Stromal cell of bone marrow (primary cell): ENCODE results near the gene IGFL1.
"Not testable (repeated sequence)": the region's sequence is repeated elsewhere in the genome, so short reads cannot be mapped to it uniquely, and the experiment has no call there.

Experiments used
- DNase-seq: peaks from one replicate; pipeline ENCODE4 v3.0.0-alpha.2; 2012; ENCODE audit warnings: low read depth

The IGFL1 gene

GRCh38 chr19:46202426-46202825 lies 27.1 kb upstream of the IGFL1 start:
- DNase-seq: no peak

DNA sequence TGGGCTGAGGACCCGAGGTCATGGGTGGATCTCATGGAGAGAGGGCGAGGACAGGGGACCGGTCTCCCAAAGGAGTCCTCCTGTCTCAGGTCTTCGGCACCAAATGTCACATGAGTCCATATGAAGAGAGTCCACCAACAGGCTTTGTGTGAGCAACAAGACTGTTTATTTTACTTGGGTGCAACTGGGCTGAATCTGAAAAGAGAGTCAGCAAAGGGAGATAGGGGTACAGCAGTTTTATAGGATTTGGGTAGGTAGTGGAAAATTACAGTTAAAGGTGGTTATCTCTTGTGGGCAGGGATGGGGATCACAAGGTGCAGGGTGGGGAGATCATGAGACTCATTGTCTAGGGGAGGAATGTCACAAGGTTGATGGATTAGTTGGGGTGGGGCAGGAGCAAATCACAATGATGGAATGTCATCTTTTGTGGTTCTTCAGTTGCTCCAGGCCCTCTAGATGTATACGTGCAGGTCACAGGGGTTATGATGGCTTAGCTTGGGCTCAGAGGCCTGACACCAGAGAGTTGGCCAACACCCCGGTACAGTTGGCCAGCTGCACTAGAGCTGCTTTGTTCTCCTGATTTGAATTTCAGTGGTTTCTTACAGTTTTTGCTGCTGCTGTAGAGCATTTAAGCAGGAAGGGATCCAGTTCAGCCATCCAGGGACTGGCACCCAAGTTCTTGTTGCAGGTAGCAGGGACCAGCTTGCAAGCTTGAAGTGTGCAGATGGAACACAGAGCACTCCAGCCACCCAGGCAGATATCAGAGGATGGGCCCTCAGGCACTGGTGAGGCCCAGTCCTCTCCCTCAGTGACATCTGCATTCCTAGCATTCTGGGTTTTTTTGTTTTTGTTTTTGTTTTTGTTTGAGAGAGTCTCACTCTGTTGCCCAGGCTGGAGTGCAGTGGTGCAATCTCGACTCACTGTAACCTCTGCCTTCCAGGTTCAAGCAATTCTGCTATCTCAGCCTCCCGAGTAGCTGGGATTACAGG lies 26.4 kb upstream of the IGFL1 start:
- no peak for DNase-seq

DNA sequence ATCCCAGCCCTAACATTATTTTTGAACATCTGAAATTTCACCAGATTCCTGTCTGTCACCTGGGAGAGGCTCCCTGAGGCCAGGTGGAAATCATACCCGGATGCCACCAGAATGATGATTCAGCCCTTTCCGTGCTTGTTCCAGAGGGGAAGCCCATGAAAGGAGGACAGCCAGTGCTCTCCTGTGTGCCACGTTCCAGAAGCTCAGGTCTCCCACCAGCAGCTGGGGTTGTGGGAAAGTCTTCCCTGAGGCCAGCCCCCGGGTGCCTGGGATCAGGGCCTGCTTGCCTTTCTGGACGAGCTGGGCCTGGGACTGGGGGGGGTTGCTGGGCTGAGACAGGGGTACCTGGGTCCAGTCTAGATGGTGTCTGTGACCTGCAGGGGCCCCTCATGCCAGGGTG lies 25.5 kb upstream of the IGFL1 start:
- DNase-seq: no peak

DNA sequence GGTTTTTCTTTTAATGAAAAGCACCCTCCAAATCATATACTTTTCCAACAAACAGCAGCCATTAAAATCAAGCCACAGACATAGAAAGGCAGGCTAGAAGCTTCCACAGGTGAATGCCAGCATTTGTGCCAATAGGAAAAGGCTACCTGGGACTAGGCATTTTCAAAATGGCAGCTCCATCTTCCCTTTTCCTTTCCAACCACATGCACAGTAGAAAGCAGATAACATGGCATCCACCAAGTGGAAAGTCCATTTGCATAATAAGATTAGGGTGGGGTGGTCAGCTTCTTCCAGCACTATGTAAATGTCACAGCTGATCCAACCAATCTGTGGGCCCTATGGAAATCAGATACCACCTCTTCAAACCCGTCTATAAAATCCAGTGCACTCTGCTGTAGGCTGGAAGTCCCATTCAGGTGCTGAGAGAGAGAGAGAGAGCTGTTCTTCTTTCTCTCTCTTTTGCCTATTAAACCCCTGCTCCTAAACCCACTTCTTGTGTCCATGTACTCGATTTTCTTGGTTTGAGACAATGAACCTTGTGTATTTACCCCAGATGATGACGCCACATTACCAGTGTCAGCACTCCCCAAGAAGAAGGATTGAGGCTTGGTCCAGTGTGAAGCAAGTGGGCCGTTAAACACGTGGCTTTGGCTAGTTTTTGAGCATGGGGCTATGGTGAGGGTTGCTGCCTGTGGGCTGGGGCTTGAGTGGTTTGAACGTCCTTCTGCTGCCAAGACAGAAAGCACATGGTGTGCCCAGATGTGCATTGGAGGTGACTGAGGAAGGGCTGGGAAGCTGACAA lies 24.2 kb upstream of the IGFL1 start:
- no peak for DNase-seq

DNA sequence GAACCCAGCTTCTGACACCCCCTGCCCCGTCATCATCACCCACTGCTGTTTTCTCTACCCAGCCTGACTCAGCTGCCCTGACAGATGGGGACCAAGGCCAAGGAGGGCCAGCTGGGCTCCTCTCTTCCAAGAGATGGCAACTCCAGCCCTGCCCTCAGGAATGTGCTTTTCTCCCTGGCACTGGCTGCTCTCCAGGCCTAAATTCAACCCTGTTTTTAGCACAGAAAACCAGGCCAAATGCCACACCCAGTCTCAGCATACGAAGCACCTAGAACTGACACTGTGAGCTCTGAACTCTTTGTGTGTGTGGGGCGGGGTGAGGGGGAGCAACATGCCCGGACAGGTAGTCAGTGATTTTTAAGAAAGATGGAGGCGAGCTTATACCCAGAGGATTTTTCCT lies 23.4 kb upstream of the IGFL1 start:
- DNase-seq: no peak

DNA sequence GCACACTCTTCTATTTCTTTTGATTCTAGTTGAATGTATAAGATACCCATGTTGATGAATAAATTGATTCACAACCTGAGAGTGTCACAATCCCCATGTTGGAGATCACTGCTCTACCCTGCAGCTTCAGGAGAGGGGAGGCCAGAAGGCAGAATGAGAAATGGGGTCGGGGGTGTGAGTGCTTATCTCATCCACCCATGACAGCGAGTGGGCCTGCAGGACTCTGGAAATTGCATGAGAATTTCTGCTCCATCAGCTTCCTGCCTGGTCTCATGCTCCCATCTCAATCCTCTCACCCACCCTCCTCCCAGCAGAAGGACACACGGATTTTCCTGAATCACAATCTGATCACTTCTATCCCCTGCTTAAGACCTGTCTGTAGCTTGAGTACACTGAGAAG lies 22.9 kb upstream of the IGFL1 start:
- DNase-seq: no peak

- DNase-seq: not testable (repeated sequence)
Measured at GRCh38 chr19:46207858-46208257, 21.7 kb upstream of the IGFL1 start.

- no peak for DNase-seq
Measured at GRCh38 chr19:46209051-46209450, 20.5 kb upstream of the IGFL1 start.

DNA sequence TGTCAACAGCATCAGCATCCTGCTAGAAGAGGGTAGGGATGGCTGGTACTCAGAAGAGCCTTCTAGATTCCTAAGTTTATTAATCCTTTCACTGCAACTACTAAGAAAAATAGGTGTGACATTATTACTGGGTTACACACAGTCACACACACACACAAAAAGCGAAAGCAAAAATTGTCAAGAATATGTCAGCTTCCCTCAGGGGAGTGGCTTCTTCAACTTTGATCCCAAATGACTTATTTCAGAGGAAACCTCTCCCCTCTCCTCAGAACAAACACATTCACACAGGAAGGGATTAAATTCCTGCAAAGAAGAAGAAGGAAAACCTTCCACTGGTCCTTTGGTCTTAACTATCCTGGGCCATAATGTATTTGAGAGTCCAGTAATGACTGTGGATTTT lies 20.1 kb upstream of the IGFL1 start:
- DNase-seq: no peak

DNA sequence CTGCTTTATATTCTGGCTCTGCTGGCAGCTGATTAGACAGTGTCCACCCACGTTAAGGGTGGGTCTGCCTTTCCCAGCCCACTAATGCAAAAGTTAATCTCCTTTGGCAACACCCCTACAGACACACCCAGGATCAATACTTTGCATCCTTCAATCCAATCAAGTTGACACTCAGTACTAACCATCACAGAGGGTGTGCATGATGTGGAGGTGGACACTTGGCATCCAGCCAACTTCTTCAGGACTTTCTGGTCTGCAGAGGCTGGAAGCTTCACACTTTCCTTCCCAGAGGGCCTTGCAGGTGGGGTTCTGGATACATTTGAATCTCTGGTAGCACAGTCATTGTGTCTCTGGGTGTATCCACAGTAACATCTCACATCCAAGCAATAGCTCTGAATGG lies 18.9 kb upstream of the IGFL1 start:
- no peak for DNase-seq

- no peak for DNase-seq
Measured at GRCh38 chr19:46211201-46211881, 18.2 kb upstream of the IGFL1 start.

GRCh38 chr19:46212592-46212991 lies 16.9 kb upstream of the IGFL1 start:
- not testable (repeated sequence) for DNase-seq

- DNase-seq: no peak
Measured at GRCh38 chr19:46213156-46213555, 16.4 kb upstream of the IGFL1 start.

DNA sequence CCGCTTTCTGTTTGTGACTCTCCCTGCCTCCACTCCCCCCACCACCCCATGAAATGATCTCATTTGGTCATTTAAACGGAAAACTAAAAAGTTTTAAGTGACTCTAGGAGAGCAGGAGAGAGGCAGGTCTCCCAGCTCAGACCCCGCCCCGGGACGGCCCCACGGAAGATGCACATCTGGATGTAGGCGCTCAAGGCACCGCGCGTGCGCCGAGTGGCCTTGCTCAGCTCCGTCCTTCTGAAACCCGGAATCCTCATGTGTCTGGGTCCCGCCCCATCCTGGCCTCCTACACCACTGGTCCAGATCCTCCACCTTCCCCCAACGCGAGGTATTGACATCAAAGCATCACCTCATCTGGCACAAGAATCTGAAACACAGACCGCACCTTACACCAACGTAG lies 15.7 kb upstream of the IGFL1 start:
- DNase-seq: no peak

DNA sequence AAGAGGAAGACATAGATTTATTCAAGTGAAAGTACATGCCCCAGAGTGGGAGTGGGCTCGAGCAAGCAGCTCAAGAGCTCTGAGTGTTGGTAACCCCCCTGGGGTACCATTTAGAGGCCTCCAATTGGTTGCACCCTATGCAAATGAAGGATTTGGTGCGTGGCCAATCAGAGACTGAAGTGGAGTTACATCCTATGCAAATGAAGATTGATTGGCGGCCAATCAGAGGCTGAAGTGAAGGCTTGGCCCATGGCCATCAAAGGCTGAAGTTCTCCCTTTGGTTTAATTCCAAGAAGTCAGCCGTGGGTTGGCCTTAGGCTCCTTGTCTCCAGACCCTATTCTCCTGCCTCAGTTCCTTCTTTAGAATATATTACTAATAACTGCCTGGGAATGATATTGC lies 12.9 kb upstream of the IGFL1 start:
- no peak for DNase-seq

GRCh38 chr19:46217476-46217875 lies 12.1 kb upstream of the IGFL1 start:
- DNase-seq: no peak

DNA sequence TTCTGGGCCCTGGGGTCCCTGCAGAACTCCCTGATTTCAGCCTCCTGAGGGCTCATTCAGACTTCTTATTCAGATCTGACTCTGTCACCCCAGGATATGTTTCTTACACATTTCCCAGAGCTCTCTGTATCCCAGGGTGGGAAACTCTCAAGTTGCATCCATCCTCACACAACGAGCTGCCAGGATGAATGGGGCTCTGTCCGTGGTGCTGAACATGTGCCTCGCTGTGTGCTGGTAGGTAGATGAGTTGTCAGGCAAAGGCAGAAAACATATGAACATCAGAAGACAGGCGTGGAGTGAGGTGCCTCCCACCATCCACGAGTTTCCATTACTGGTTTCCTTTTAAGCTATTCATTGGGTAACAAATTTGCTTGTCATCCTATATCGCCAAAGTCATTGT lies 11.4 kb upstream of the IGFL1 start:
- DNase-seq: no peak

DNA sequence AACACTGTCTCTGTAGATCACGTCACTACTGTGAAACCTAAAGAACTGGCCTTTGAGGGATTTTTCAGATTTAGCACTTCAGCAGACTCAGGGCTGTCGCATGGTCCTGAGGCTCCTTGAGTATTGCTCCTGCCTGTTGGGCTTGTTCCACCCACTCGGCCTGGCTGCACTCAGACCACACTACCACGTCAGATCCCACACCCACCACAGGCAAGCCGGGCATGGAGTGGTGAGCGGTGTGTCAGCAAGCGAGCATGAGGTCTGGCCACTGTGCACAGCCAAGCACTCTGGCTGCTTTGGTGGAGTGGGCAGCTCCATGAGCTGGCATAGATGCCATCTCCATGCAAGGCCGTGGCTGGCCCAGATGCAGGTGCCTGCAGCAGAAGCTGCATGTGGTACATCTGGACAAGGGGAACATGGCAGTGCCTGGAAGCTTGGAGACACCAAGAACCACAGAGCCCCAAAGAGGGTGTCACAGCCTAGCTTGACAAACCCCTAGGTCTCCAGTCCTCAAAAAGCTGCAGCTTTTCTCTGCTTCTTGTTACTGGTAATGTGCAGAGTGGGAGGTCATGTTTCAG lies 9.4 kb upstream of the IGFL1 start:
- DNase-seq: no peak

GRCh38 chr19:46221152-46221551 lies 8.4 kb upstream of the IGFL1 start:
- DNase-seq: no peak

- DNase-seq: peak; percentile 44
Measured at GRCh38 chr19:46221981-46222610, 7.4 kb upstream of the IGFL1 start.

GRCh38 chr19:46223787-46224186 lies 5.8 kb upstream of the IGFL1 start:
- DNase-seq: not testable (repeated sequence)

DNA sequence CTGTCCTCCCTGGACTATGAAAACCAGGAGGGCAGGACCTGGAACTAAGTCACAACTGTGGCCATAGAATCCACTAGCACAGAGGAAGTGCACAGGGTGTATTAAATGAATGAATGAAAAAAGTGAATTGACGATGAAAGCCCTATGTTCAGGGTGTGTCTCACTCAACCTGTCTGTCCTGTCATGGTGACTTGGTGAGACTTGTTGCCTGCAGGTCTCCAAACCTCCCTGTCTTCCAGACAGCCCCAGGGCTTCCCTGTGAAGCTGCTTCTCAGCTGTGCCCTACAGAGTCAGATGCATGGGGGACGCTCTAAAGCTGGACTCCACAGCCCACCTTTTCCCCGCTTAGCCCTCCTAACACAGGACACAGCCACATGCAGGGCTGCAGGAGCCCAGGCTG lies 4.8 kb upstream of the IGFL1 start:
- no peak for DNase-seq
